Astrocyte (in vitro differentiated cells and primary cell): Measurements from ENCODE around the gene ITPK1.

Experiments
- CTCF ChIP-seq: IDR thresholded peaks from 2 replicates; pipeline ENCODE4 v1.5.1; 2011; ENCODE audit warnings: low read depth, mild to moderate bottlenecking, inconsistent platforms, low read length, moderate library complexity; ENCODE audit not compliant: insufficient read depth
- EZH2 ChIP-seq: IDR thresholded peaks from 2 replicates; pipeline ENCODE4 v1.6.1; 2012; ENCODE audit warnings: mild to moderate bottlenecking, low read length, inconsistent platforms; ENCODE audit not compliant: insufficient read depth

- no peak for TF ChIP-seq CTCF
- no peak for TF ChIP-seq EZH2
These were observed 165.0 kb downstream of the ITPK1 start for GRCh38 chr14:92950773-92951172.
